ENCODE measurements around the gene RCC2.

RCC2 gene

DNA sequence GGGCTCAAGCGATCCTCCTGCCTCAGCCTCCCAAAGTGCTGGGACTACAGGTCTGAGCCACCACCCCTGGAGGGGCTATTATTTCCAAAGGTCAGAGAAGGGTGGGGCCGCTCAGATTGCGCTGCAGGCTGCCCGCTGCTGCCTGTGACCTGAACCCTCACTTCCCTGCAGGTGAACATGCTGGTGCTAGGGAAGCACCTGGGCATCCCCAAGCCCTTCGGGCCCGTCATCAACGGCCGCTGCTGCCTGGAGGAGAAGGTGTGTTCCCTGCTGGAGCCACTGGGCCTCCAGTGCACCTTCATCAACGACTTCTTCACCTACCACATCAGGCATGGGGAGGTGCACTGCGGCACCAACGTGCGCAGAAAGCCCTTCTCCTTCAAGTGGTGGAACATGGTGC is 76.1 kb downstream of the RCC2 start:
- no peaks in the 10 kb centered on the region for H3K9me3 Mint-ChIP-seq
- peaks cover 15% of the 10 kb centered on the region for H3K36me3 Mint-ChIP-seq (ENCODE audit: low read depth)
- H3K27ac Mint-ChIP-seq: no peak overlapping the region
- intact Hi-C loops (cut with micrococcal nuclease): no loop called here
- H3K4me3 Mint-ChIP-seq: no peak overlapping the region
- H3K27me3 Mint-ChIP-seq: peaks cover 4% of the 10 kb centered on the region
- H3K4me1 Mint-ChIP-seq (ENCODE audit: low read depth): peaks cover 16% of the 10 kb centered on the region

DNA sequence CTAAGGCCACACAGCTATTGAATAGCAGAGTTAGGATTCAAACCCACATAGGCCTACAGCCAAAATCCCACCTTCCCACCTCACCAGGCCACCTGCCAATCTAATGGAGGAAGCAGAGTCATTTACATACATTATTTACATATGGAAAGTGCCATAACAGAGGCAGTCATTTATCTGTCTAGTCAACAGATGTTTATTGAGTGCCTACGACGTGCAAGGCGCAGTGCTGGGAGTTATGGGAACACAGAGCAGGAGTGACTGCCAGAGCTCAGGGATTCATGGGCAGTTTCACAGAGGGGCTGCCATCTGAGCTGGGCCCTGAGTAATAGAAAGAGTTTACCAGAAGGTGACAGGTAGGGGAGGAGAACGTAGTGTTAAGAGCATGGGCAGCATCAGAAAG is 77.8 kb downstream of the RCC2 start:
- intact Hi-C loops (cut with micrococcal nuclease): no loop called here
- peaks cover 17% of the 10 kb centered on the region for H3K4me1 Mint-ChIP-seq (ENCODE audit: low read depth)
- H3K27ac Mint-ChIP-seq: no peak overlapping the region
- peaks cover 15% of the 10 kb centered on the region for H3K36me3 Mint-ChIP-seq (ENCODE audit: low read depth)
- no peak overlapping the region for H3K4me3 Mint-ChIP-seq
- H3K27me3 Mint-ChIP-seq: peaks cover 4% of the 10 kb centered on the region
- no peaks in the 10 kb centered on the region for H3K9me3 Mint-ChIP-seq

GRCh38 chr1:17360272-17360956 is 79.1 kb downstream of the RCC2 start:
- Mint-ChIP-seq H3K27ac (no peak overlapping the region), H3K27me3 (no peaks in the 10 kb centered on the region), H3K36me3 (ENCODE audit: low read depth) (peaks cover 15% of the 10 kb centered on the region), H3K4me3 (no peak overlapping the region), H3K9me3 (no peaks in the 10 kb centered on the region), H3K4me1 (ENCODE audit: low read depth) (peaks cover 16% of the 10 kb centered on the region)
- intact Hi-C loops (cut with micrococcal nuclease): no loop called here

DNA sequence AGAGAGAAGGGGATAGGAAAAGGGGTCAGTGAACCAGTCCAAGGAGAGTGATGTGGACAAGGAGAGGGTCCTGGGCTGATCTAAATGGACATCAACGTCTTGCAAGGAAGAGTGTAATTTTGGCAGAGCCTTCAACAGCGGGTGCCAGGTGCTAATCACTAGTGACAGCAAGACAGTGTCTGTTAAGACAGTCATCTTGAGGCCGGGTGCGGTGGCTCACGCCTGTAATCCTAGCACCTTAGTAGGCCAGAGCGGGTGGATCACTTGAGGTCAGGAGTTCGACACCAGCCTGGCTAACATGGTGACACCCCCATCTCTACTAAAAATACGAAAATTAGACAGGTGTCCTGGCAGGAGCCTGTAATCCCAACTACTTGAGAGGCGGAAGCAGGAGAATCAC is 79.7 kb downstream of the RCC2 start:
- H3K4me3 Mint-ChIP-seq: no peak overlapping the region
- peaks cover 11% of the 10 kb centered on the region for H3K4me1 Mint-ChIP-seq (ENCODE audit: low read depth)
- H3K9me3 Mint-ChIP-seq: no peaks in the 10 kb centered on the region
- no peaks in the 10 kb centered on the region for H3K27me3 Mint-ChIP-seq
- intact Hi-C loops (cut with micrococcal nuclease): no loop called here
- peaks cover 18% of the 10 kb centered on the region for H3K36me3 Mint-ChIP-seq (ENCODE audit: low read depth)
- H3K27ac Mint-ChIP-seq: no peak overlapping the region

GRCh38 chr1:17359031-17359430 is 80.4 kb downstream of the RCC2 start:
- Mint-ChIP-seq H3K27ac (no peak overlapping the region), H3K27me3 (no peaks in the 10 kb centered on the region), H3K4me3 (no peak overlapping the region), H3K9me3 (no peaks in the 10 kb centered on the region), H3K4me1 (ENCODE audit: low read depth) (peaks cover 11% of the 10 kb centered on the region), H3K36me3 (ENCODE audit: low read depth) (peaks cover 22% of the 10 kb centered on the region)
- intact Hi-C loops (cut with micrococcal nuclease): no loop called here

- H3K27ac Mint-ChIP-seq: no peak overlapping the region
- no peaks in the 10 kb centered on the region for H3K27me3 Mint-ChIP-seq
- intact Hi-C loops (cut with micrococcal nuclease): no loop called here
- H3K9me3 Mint-ChIP-seq: no peaks in the 10 kb centered on the region
- peaks cover 22% of the 10 kb centered on the region for H3K36me3 Mint-ChIP-seq (ENCODE audit: low read depth)
- peaks cover 7% of the 10 kb centered on the region for H3K4me1 Mint-ChIP-seq (ENCODE audit: low read depth)
- H3K4me3 Mint-ChIP-seq: no peak overlapping the region
Observed at GRCh38 chr1:17358557-17358956, 80.9 kb downstream of the RCC2 start.

Measured in dendritic cell treated with granulocyte-macrophage colony-stimulating factor and Interleukin-4, amounts not matched to agents 40 ng/mL and 50 ng/mL, for 4 days (primary cell).